H9 (cell line): ENCODE measurements around the gene HOXB8. TPM values are rescaled to one million over a fixed set of nuclear protein-coding genes. Genes with fewer than 3 reads are reported as not detected.

Source experiments
- DNase-seq: peaks from one replicate; pipeline ENCODE4 v3.0.0-alpha.2; 2017
- H2AFZ ChIP-seq: one replicate; pipeline ENCODE4 v1.6.1; 2013; ENCODE audit warnings: mild to moderate bottlenecking, low read length, control low read depth, moderate library complexity
- H2AK5ac ChIP-seq: 2 replicates; pipeline ENCODE4 v1.6.1; 2013; ENCODE audit warnings: low read length, control low read depth, mixed read lengths; ENCODE audit not compliant: insufficient read length
- H2BK120ac ChIP-seq: one replicate; pipeline ENCODE4 v1.6.1; 2013; ENCODE audit warnings: low read depth, mild to moderate bottlenecking, low read length, control low read depth, inconsistent platforms; ENCODE audit not compliant: poor library complexity, severe bottlenecking
- H2BK12ac ChIP-seq: 2 replicates; pipeline ENCODE4 v1.6.1; 2013; ENCODE audit warnings: low read length, control low read depth, mixed read lengths, low read depth; ENCODE audit not compliant: insufficient read length
- H2BK15ac ChIP-seq: 2 replicates; pipeline ENCODE4 v1.6.1; 2013; ENCODE audit warnings: low read depth, low read length, control low read depth
- H2BK20ac ChIP-seq: one replicate; pipeline ENCODE4 v1.6.1; 2013; ENCODE audit warnings: low read depth, mild to moderate bottlenecking, low read length, control low read depth, inconsistent platforms; ENCODE audit not compliant: poor library complexity, severe bottlenecking
- H2BK5ac ChIP-seq: 2 replicates; pipeline ENCODE4 v1.6.1; 2013; ENCODE audit warnings: low read length, control low read depth, mixed read lengths; ENCODE audit not compliant: insufficient read length
- H3K14ac ChIP-seq: 2 replicates; pipeline ENCODE4 v1.6.1; 2013; ENCODE audit warnings: low read length, control low read depth; ENCODE audit not compliant: insufficient read depth
- H3K18ac ChIP-seq: 2 replicates; pipeline ENCODE4 v1.6.1; 2013; ENCODE audit warnings: low read depth, mild to moderate bottlenecking, mixed read lengths, low read length, control low read depth; ENCODE audit not compliant: insufficient read length
- H3K23ac ChIP-seq: 2 replicates; pipeline ENCODE4 v1.6.1; 2013; ENCODE audit warnings: low read length, control low read depth, mixed read lengths, low read depth; ENCODE audit not compliant: insufficient read length
- H3K23me2 ChIP-seq: 2 replicates; pipeline ENCODE4 v1.6.1; 2013; ENCODE audit warnings: low read depth, mild to moderate bottlenecking, mixed read lengths, low read length, control low read depth; ENCODE audit not compliant: insufficient read length, poor library complexity, severe bottlenecking
- H3K27ac ChIP-seq: 2 replicates; pipeline ENCODE4 v1.5.1; 2013; ENCODE audit warnings: low read length, control low read depth, mixed read lengths, low read depth; ENCODE audit not compliant: insufficient read length
- H3K27me3 ChIP-seq: 2 replicates; pipeline ENCODE4 v1.6.1; 2013; ENCODE audit warnings: low read length, control low read depth, inconsistent platforms; ENCODE audit not compliant: insufficient read depth
- H3K4ac ChIP-seq: 2 replicates; pipeline ENCODE4 v1.6.1; 2013; ENCODE audit warnings: low read depth, mild to moderate bottlenecking, control low read depth, inconsistent platforms, low read length, moderate library complexity
- H3K4me1 ChIP-seq: 2 replicates; pipeline ENCODE4 v1.6.1; 2013; ENCODE audit warnings: low read length, control low read depth, inconsistent platforms; ENCODE audit not compliant: insufficient read depth
- H3K4me2 ChIP-seq: 2 replicates; pipeline ENCODE4 v1.6.1; 2013; ENCODE audit warnings: low read length, control low read depth, mixed read lengths; ENCODE audit not compliant: insufficient read length, insufficient read depth
- H3K56ac ChIP-seq: 2 replicates; pipeline ENCODE4 v1.6.1; 2013; ENCODE audit warnings: low read depth, mild to moderate bottlenecking, mixed read lengths, low read length, control low read depth; ENCODE audit not compliant: insufficient read length
- H3K79me1 ChIP-seq: 2 replicates; pipeline ENCODE4 v1.6.1; 2013; ENCODE audit warnings: low read depth, mild to moderate bottlenecking, moderate library complexity, low read length, control low read depth, inconsistent platforms; ENCODE audit not compliant: insufficient read depth, poor library complexity, severe bottlenecking
- H3K79me2 ChIP-seq: 2 replicates; pipeline ENCODE4 v1.6.1; 2013; ENCODE audit warnings: low read length, control low read depth, inconsistent platforms; ENCODE audit not compliant: insufficient read depth
- H3K9ac ChIP-seq: 2 replicates; pipeline ENCODE4 v1.6.1; 2013; ENCODE audit warnings: low read length, control low read depth, mixed read lengths; ENCODE audit not compliant: insufficient read length; ENCODE audit errors: extremely low read depth
- H3K9me3 ChIP-seq: one replicate; pipeline ENCODE4 v1.6.1; 2013; ENCODE audit warnings: low read depth, low read length, inconsistent platforms; ENCODE audit not compliant: control insufficient read depth
- H3T11ph ChIP-seq: one replicate; pipeline ENCODE4 v1.6.1; 2013; ENCODE audit warnings: mild to moderate bottlenecking, low read length, control low read depth, inconsistent platforms
- H4K20me1 ChIP-seq: one replicate; pipeline ENCODE4 v1.6.1; 2013; ENCODE audit not compliant: control insufficient read depth, insufficient read length, insufficient read depth
- H4K5ac ChIP-seq: 2 replicates; pipeline ENCODE4 v1.6.1; 2013; ENCODE audit warnings: low read depth, mild to moderate bottlenecking, mixed read lengths, low read length, control low read depth; ENCODE audit not compliant: insufficient read length
- H4K8ac ChIP-seq: replicated peaks from 2 replicates; pipeline ENCODE4 v1.6.1; 2013; ENCODE audit warnings: low read length, control low read depth, mixed read lengths, low read depth; ENCODE audit not compliant: insufficient read length
- H4K91ac ChIP-seq: 2 replicates; pipeline ENCODE4 v1.6.1; 2013; ENCODE audit warnings: low read depth, mild to moderate bottlenecking, moderate library complexity, mixed read lengths, low read length, control low read depth; ENCODE audit not compliant: insufficient read length
- H3K27ac Mint-ChIP-seq, 3 experiments: 2 replicates in 2 of 3; 3 replicates in 1 of 3; pipeline ENCODE4 v1.8.0; 2020 to 2021; ENCODE audit warnings: mixed read lengths in 3 of 3, mild to moderate bottlenecking in 1 of 3, moderate library complexity in 1 of 3
- H3K27me3 Mint-ChIP-seq: 2 replicates; pipeline ENCODE4 v1.8.0; 2021; ENCODE audit warnings: low read depth, mild to moderate bottlenecking, moderate library complexity, mixed read lengths
- H3K36me3 Mint-ChIP-seq, 3 experiments: 2 replicates in 2 of 3; 3 replicates in 1 of 3; pipeline ENCODE4 v1.8.0; 2020 to 2021; ENCODE audit warnings: low read depth in 3 of 3, mixed read lengths in 3 of 3; ENCODE audit not compliant: insufficient read depth in 1 of 3
- H3K4me1 Mint-ChIP-seq, 2 experiments: 2 replicates each; pipeline ENCODE4 v1.8.0; 2020; ENCODE audit warnings: mixed read lengths in 2 of 2
- H3K4me3 Mint-ChIP-seq, 2 experiments: 2 replicates in 1 of 2; 3 replicates in 1 of 2; pipeline ENCODE4 v1.8.0; 2020 to 2021; ENCODE audit warnings: mild to moderate bottlenecking in 2 of 2, mixed read lengths in 2 of 2, moderate library complexity in 1 of 2
- H3K9me3 Mint-ChIP-seq, 2 experiments: 2 replicates in 1 of 2; 3 replicates in 1 of 2; pipeline ENCODE4 v1.8.0; 2020; ENCODE audit warnings: mild to moderate bottlenecking in 2 of 2, mixed read lengths in 2 of 2, moderate library complexity in 1 of 2
- CTCF ChIP-seq: fragments of 200-600 bp; sonication (generic); conservative IDR thresholded peaks from 3 replicates; pipeline ENCODE4 v1.8.0; 2021; ENCODE audit warnings: antibody characterized with exemption, mild to moderate bottlenecking
- WGBS: extraction: QIAGEN DNeasy Blood & Tissue Kit; methylation state at CpG from one replicate; pipeline ENCODE4 v1.1.7; 2013; ENCODE audit warnings: missing lambda C conversion rate, low lambda C conversion rate, mixed read lengths; ENCODE audit not compliant: insufficient read length; ENCODE audit errors: extremely low coverage; 5-methylcytosine and 5-hydroxymethylcytosine counted together
- total RNA-seq: library from RNA; stranded (reverse); gene quantifications from 2 replicates; pipeline ENCODE4 v1.2.1, GENCODE V29; 2021

The HOXB8 gene
- total RNA-seq, 1 experiment from 2014 or later, result not detected

- WGBS, result no CpG with 5 or more reads among the region's 41 CpGs
- no peak overlapping the region for H3K23ac ChIP-seq
- no peak for TF ChIP-seq CTCF
- no peak overlapping the region for H3T11ph ChIP-seq
- DNase-seq, result no peak
- H2BK12ac ChIP-seq, result no peak overlapping the region
- no peak overlapping the region for H3K9ac ChIP-seq
- H3K4me1 ChIP-seq, result no peaks in the 10 kb centered on the region
- H3K9me3 ChIP-seq, result no peaks in the 10 kb centered on the region
- H3K27me3 Mint-ChIP-seq, result peaks cover 100% of the 10 kb centered on the region
- H2BK120ac ChIP-seq, result no peak overlapping the region
- no peak overlapping the region for H4K8ac ChIP-seq
- no peak overlapping the region for H2BK5ac ChIP-seq
- H2BK15ac ChIP-seq, result no peak overlapping the region
- peaks cover 5% of the 10 kb centered on the region for H3K23me2 ChIP-seq
- H3K79me2 ChIP-seq, result no peaks in the 10 kb centered on the region
- H4K5ac ChIP-seq, result no peak overlapping the region
- H3K4me3 Mint-ChIP-seq, result no peak overlapping the region
- no peak overlapping the region for H3K4me2 ChIP-seq
- H3K27ac ChIP-seq, result no peak overlapping the region
- no peaks in the 10 kb centered on the region; a peak in 1 of 7 replicates for H3K36me3 Mint-ChIP-seq
- H3K27me3 ChIP-seq, result peaks cover 98% of the 10 kb centered on the region
- H2BK20ac ChIP-seq, result no peak overlapping the region
- H3K4me1 Mint-ChIP-seq, result peaks cover 4 to 9% of the 10 kb centered on the region in 2 experiments; a peak in 3 of 4 replicates
- H3K14ac ChIP-seq, result no peak overlapping the region
- no peaks in the 10 kb centered on the region for H3K79me1 ChIP-seq
- no peaks in the 10 kb centered on the region for H4K20me1 ChIP-seq
- H3K4ac ChIP-seq, result no peak overlapping the region
- peaks cover 7 to 16% of the 10 kb centered on the region in 2 experiments for H3K9me3 Mint-ChIP-seq
- no peak overlapping the region for H3K56ac ChIP-seq
- no peak overlapping the region for H3K27ac Mint-ChIP-seq
- H3K18ac ChIP-seq, result no peak overlapping the region
- no peak overlapping the region for H2AFZ ChIP-seq
- no peak overlapping the region for H4K91ac ChIP-seq
- H2AK5ac ChIP-seq, result no peak overlapping the region
Measured at GRCh38 chr17:48605991-48606891, 8.9 kb downstream of the HOXB8 start.
